ENCODE results near the gene MYO5A. TPM values are rescaled to one million over a fixed set of nuclear protein-coding genes. Genes with fewer than 3 reads are reported as not detected.
A peak's percentile ranks its signal among the peaks of the same experiment; 100 is the strongest.

Gene MYO5A
- total and polyA plus RNA-seq, 9 of the 15 experiments (the other 6 are each of a cell fraction or from before 2014, with no cell fraction given) = 0.03 to 0.82 (median 0.40) TPM

DNA sequence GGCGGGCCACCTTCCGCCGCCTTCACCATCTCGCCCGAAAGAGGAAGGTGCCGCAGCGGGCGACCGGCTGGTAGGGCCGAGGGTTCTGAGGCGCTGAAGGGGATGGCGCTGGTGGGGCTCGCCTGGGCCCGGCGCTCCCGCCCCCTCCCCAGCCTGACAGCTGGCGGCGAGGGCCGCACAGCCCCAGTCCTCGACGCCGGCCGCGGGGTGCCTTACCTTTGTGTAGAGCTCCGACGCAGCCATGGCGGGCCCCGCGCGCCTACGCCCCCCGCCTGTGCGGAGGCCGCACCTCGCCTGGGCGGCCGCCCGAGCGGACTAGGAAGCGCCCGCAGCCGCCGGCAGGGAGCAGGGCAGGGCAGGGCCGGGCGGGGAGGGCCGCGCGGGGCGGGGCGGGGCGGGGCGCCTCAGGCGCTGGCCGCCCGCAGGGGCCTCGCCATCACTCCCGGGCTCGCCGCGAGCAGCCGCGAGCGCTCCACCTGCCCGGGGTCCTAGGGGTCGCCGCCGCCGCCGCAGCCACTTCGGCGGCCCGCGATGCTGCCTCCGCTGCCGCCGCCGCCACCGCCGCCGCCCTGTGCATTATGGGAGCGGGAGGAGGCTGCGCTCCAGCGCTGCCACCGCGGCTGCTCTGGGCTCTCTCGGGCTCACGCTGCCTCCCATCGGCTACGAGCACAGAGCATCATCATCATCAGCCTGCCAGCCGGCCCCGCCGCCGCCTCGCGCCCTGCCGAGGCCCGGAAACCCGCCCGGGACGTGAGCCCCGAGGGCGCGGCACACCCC is at the start of gene MYO5A (continued):
- TF ChIP-seq, protein P1, sequence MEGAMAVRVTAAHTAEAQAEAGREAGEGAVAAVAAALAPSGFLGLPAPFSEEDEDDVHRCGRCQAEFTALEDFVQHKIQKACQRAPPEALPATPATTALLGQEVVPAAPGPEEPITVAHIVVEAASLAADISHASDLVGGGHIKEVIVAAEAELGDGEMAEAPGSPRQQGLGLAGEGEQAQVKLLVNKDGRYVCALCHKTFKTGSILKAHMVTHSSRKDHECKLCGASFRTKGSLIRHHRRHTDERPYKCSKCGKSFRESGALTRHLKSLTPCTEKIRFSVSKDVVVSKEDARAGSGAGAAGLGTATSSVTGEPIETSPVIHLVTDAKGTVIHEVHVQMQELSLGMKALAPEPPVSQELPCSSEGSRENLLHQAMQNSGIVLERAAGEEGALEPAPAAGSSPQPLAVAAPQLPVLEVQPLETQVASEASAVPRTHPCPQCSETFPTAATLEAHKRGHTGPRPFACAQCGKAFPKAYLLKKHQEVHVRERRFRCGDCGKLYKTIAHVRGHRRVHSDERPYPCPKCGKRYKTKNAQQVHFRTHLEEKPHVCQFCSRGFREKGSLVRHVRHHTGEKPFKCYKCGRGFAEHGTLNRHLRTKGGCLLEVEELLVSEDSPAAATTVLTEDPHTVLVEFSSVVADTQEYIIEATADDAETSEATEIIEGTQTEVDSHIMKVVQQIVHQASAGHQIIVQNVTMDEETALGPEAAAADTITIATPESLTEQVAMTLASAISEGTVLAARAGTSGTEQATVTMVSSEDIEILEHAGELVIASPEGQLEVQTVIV (CRISPR knock-in tag; IDR thresholded peaks at IDR 0.05; ENCODE audit: borderline replicate concordance) = no peak
- TF ChIP-seq PTBP1 (IDR thresholded peaks at IDR 0.05; ENCODE audit: low read depth, low read length) = no peak
- TF ChIP-seq, protein P2, sequence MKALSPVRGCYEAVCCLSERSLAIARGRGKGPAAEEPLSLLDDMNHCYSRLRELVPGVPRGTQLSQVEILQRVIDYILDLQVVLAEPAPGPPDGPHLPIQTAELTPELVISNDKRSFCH (CRISPR knock-in tag; IDR thresholded peaks at IDR 0.05) = no peak
- TF ChIP-seq, protein P2 (tag; IDR thresholded peaks at IDR 0.05) = no peak
- TF ChIP-seq, protein P3, sequence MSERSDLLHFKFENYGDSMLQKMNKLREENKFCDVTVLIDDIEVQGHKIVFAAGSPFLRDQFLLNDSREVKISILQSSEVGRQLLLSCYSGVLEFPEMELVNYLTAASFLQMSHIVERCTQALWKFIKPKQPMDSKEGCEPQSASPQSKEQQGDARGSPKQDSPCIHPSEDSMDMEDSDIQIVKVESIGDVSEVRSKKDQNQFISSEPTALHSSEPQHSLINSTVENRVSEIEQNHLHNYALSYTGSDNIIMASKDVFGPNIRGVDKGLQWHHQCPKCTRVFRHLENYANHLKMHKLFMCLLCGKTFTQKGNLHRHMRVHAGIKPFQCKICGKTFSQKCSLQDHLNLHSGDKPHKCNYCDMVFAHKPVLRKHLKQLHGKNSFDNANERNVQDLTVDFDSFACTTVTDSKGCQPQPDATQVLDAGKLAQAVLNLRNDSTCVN (CRISPR knock-in tag; IDR thresholded peaks at IDR 0.05) = no peak
- no peak for TF ChIP-seq ZNF140 (CRISPR knock-in tag; IDR thresholded peaks at IDR 0.05)
- TF ChIP-seq NRF1 (conservative IDR thresholded peaks at IDR 0.05 in 1 of 2, IDR thresholded peaks at IDR 0.05 in 1 of 2) = peak in 1 of 2 experiments; percentile 21; a peak in 2 of 4 replicates
- peak in 1 of 2 experiments; percentile 38; a peak in 2 of 4 replicates for TF ChIP-seq MAZ (CRISPR knock-in tag; conservative IDR thresholded peaks at IDR 0.05 in 1 of 2, IDR thresholded peaks at IDR 0.05 in 1 of 2)
- TF ChIP-seq, protein P4, sequence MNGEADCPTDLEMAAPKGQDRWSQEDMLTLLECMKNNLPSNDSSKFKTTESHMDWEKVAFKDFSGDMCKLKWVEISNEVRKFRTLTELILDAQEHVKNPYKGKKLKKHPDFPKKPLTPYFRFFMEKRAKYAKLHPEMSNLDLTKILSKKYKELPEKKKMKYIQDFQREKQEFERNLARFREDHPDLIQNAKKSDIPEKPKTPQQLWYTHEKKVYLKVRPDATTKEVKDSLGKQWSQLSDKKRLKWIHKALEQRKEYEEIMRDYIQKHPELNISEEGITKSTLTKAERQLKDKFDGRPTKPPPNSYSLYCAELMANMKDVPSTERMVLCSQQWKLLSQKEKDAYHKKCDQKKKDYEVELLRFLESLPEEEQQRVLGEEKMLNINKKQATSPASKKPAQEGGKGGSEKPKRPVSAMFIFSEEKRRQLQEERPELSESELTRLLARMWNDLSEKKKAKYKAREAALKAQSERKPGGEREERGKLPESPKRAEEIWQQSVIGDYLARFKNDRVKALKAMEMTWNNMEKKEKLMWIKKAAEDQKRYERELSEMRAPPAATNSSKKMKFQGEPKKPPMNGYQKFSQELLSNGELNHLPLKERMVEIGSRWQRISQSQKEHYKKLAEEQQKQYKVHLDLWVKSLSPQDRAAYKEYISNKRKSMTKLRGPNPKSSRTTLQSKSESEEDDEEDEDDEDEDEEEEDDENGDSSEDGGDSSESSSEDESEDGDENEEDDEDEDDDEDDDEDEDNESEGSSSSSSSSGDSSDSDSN (IDR thresholded peaks at IDR 0.05; ENCODE audit: borderline replicate concordance in 1 of 2, low read depth in 2 of 2, low read length in 2 of 2) = 0 out of 4 replicates have a peak, but pooled peaks of 1 of the 2 experiments have one; percentile 29
- TF ChIP-seq RB1 (IDR thresholded peaks at IDR 0.05; ENCODE audit: low read depth) = peak; percentile 55; the same call in 1 of the 2 replicates
- no peak for TF ChIP-seq CHCHD3 (CRISPR knock-in tag; IDR thresholded peaks at IDR 0.05)
- peak in 1 of 3 experiments; percentile 57 for TF ChIP-seq YY1 (IDR thresholded peaks at IDR 0.05; ENCODE audit: borderline replicate concordance in 1 of 3, control insufficient read depth in 1 of 3, extremely low read depth in 1 of 3, insufficient read depth in 3 of 3, insufficient read length in 1 of 3, insufficient replicate concordance in 2 of 3, low read depth in 1 of 3, low read length in 2 of 3)
- peak; percentile 65 for TF ChIP-seq POLR2G (IDR thresholded peaks at IDR 0.05; ENCODE audit: low read depth, low read length)

Measured in K562 (cell line).